ENCODE data around the gene VCAN. TPM values are rescaled to one million over a fixed set of nuclear protein-coding genes. Genes with fewer than 3 reads are reported as not detected.

The VCAN gene
- total RNA-seq, 2 donors from 2014 or later: 0.14 to 0.51 TPM

DNA sequence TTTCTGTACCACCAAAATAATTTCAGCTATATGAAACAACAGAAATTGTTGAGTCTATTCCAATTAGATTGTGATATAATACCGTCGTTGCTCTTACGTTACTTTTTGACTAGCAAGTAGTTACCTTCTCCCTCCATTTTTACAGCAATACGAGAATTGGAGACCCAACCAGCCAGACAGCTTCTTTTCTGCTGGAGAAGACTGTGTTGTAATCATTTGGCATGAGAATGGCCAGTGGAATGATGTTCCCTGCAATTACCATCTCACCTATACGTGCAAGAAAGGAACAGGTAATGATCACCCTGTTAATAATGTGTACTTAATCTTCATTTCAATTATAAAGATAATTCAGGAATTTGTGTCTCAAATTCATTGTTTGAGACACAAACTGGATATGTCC lies 100.7 kb downstream of the VCAN start:
- H3K36me3 Mint-ChIP-seq (ENCODE audit: insufficient read depth in 2 of 2): no peaks in the 10 kb centered on the region
- H3K9me3 Mint-ChIP-seq: no peaks in the 10 kb centered on the region
- no peak overlapping the region for H3K4me3 Mint-ChIP-seq
- no peak for ATAC-seq (replicated peaks in 1 of 2)
- no peaks in the 10 kb centered on the region for H3K4me1 Mint-ChIP-seq (ENCODE audit: low read depth)
- peaks cover 8% of the 10 kb centered on the region for H3K27me3 Mint-ChIP-seq (ENCODE audit: low read depth)
- H3K27ac Mint-ChIP-seq: no peak overlapping the region
- DNase-seq: no peak

DNA sequence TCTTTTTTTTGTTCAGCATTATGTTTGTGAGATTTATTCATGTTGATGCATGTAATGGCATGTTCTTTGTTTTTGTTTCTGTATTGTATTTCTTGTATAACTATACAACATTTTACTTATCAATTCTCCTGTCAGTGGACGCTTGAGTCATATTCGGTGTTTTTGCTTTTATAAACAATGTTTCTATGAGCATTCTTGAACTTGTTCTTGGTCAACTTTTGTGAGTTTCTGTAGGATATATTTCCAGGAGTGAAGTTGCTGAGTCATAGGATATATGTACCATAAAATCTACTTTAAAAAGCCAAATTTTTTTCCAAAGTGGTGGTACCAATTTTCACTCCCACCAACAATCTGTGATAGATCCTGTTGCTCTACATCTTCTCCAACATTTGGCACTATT lies 104.8 kb downstream of the VCAN start:
- no peak overlapping the region for H3K27ac Mint-ChIP-seq
- H3K27me3 Mint-ChIP-seq (ENCODE audit: low read depth): no peaks in the 10 kb centered on the region
- H3K9me3 Mint-ChIP-seq: no peaks in the 10 kb centered on the region
- no peaks in the 10 kb centered on the region for H3K4me1 Mint-ChIP-seq (ENCODE audit: low read depth)
- no peak for DNase-seq
- H3K36me3 Mint-ChIP-seq (ENCODE audit: insufficient read depth in 2 of 2): no peaks in the 10 kb centered on the region
- no peak for ATAC-seq (replicated peaks in 1 of 2)
- H3K4me3 Mint-ChIP-seq: no peak overlapping the region

DNA sequence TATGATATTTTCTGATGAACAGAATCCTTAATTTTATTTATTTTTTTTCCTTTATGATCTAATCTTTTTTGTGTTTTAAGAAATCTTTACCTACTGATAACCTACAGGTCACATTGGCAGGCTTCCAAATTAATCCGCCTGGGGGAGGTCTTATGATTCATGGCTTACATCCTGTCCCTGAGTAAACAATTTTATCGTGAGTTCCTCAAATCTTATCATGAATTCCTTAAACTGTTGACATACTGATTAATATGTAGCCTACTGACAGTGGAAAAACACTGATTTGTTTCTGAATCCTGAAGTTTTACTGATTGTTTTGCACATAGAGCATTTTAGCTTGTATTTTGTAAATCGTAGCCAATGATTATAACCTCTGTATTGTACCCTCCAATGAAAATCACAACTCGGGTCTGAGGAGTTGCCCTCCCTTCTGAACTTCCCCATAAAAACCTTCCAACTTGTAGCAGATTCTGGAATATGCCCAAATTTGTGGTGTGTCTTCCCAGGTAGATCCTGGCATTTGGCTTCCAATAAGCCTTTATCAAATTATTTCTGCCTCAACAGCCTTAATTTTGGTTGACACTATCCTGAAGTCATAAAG lies 105.6 kb downstream of the VCAN start:
- Mint-ChIP-seq H3K4me1 (ENCODE audit: low read depth) (no peaks in the 10 kb centered on the region), H3K27me3 (ENCODE audit: low read depth) (no peaks in the 10 kb centered on the region), H3K9me3 (no peaks in the 10 kb centered on the region), H3K4me3 (no peak overlapping the region), H3K36me3 (ENCODE audit: insufficient read depth in 2 of 2) (no peaks in the 10 kb centered on the region), H3K27ac (no peak overlapping the region)
- DNase-seq: no peak
- no peak for ATAC-seq (replicated peaks in 1 of 2)

DNA sequence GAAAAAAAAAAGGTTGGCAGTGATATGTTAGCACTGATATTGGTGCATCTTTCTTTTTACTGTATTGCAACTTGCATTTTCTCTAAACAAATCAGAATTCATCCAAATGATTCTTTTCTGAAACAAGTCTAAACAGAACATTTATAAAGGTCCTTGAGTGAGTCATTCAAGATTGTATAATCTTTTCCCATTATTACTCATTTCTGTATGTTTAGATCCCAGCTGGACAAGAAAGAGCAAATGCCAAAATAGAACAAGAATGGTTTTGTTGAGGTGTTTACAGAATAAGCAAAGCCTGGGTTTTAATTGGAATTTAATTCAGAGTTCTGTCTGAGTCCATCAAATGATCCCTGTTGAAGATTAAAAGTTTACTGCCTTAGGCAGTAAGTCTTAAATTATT lies 112.3 kb downstream of the VCAN start:
- DNase-seq: no peak
- no peak overlapping the region for H3K4me3 Mint-ChIP-seq
- H3K36me3 Mint-ChIP-seq (ENCODE audit: insufficient read depth in 2 of 2): no peaks in the 10 kb centered on the region
- ATAC-seq (replicated peaks in 1 of 2): no peak
- no peak overlapping the region for H3K27ac Mint-ChIP-seq
- H3K4me1 Mint-ChIP-seq (ENCODE audit: low read depth): no peaks in the 10 kb centered on the region
- no peaks in the 10 kb centered on the region for H3K9me3 Mint-ChIP-seq
- H3K27me3 Mint-ChIP-seq (ENCODE audit: low read depth): peaks cover 14% of the 10 kb centered on the region

DNA sequence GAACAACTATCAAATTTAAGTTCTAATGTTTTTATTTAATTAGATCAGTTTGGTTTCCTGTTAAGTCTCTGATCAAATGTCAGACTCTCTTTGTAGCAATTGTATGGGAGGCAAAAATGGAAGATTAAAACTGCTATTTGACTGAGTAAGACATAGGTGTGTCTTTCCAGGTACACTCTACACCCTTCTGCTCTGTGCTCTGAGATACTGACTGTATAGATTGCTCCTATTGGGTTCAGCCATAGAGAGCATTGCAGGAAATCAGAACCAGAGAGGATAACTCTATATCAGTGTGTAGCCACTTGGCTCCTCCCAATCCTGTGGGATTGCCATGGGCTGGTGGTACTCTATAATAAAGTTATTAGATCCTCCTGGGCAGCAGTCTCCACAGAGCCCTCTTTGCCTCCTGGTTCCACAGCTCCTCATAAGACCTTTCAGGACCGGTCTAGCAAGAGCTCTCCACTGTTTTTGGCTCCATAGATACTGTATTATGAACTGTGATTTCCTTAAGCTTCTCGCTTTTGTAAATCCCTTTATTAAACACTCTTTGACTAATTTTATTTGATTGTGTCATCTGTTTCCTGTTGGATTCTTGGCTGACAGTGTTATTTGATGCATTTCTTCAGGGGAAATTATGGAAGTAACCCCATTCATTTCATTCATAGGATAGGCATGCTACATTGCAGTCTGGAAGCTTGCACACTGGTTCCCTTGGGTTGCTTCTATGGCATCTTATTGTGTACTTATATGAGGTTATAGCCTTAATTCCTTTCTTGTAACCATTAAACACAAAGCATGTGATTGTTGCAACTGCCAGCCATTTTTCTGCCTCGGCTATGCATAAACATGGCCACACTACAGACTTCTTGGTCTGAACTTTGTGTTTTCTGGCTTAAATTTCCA lies 115.6 kb downstream of the VCAN start:
- no peaks in the 10 kb centered on the region for H3K4me1 Mint-ChIP-seq (ENCODE audit: low read depth)
- DNase-seq (no peak), ATAC-seq (replicated peaks in 1 of 2) (no peak)
- H3K27ac Mint-ChIP-seq: no peak overlapping the region
- H3K4me3 Mint-ChIP-seq: no peak overlapping the region
- H3K36me3 Mint-ChIP-seq (ENCODE audit: insufficient read depth in 2 of 2): no peaks in the 10 kb centered on the region
- peaks cover 14% of the 10 kb centered on the region for H3K27me3 Mint-ChIP-seq (ENCODE audit: low read depth)
- no peaks in the 10 kb centered on the region for H3K9me3 Mint-ChIP-seq

DNA sequence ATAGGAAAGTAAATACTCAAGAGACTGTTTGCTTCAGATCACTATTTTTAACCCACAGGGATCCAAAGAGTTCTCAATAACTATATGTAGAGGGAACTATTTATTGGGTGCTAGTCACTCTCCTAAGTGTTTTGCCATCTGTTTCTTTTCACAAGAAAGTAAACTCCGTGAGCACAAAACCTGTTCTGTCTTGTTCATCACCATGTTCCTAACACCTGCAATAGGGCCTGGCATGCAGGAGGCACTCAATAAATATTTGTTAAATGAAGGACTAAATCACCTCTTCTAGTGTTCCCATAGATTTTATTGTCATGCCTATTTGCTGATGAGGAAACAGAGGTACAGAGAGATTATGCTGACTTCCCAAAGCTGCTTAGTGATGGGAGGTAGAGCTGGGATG lies 118.2 kb downstream of the VCAN start:
- ATAC-seq (replicated peaks in 1 of 2) (no peak), DNase-seq (no peak)
- Mint-ChIP-seq H3K4me3 (no peak overlapping the region), H3K27ac (no peak overlapping the region), H3K9me3 (no peaks in the 10 kb centered on the region), H3K36me3 (ENCODE audit: insufficient read depth in 2 of 2) (no peaks in the 10 kb centered on the region), H3K4me1 (ENCODE audit: low read depth) (no peaks in the 10 kb centered on the region), H3K27me3 (ENCODE audit: low read depth) (peaks cover 14% of the 10 kb centered on the region)

DNA sequence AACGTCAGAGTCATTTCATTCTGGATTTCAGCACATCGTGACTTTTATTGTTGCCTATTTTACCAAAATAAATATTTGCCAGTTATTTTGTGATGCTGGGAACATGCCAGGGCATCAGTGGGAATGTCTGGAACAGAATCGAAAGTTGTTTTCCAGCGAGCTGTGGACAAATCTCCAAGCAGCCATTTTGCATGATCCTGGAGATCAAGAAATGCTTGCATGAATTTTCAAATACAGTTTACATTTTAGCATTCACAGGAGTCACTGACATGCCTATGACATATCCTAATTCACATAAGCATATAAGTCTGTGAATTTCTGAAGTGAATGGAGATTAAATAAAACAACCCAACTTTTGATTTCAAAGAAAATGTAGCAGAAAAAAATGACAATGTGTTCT lies 119.4 kb downstream of the VCAN start:
- no peak for ATAC-seq (replicated peaks in 1 of 2)
- DNase-seq: no peak
- Mint-ChIP-seq H3K4me3 (no peak overlapping the region), H3K27ac (no peak overlapping the region), H3K4me1 (ENCODE audit: low read depth) (no peaks in the 10 kb centered on the region), H3K9me3 (no peaks in the 10 kb centered on the region), H3K27me3 (ENCODE audit: low read depth) (peaks cover 14% of the 10 kb centered on the region), H3K36me3 (ENCODE audit: insufficient read depth in 2 of 2) (no peaks in the 10 kb centered on the region)

DNA sequence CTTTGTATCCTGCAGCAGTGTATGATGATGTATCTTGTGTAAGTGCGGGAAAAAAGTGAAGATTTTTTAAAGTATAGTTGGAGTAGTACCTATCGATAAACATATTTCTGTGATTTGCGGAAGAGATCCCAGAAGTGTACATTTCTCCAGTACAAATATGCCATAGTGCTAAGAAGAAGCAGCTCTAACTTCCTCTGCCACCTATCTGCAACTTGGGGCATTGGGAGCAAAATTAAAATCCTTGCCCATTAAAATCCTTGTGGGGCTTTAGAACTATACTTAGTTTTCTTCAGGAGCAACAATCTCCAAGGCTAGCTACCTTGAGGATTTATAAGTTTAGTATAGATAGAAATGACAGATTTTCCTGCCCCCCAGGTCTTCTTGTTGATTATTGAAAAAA lies 123.7 kb downstream of the VCAN start:
- no peak for DNase-seq
- Mint-ChIP-seq H3K36me3 (ENCODE audit: insufficient read depth in 2 of 2) (no peaks in the 10 kb centered on the region), H3K27me3 (ENCODE audit: low read depth) (no peaks in the 10 kb centered on the region), H3K27ac (no peak overlapping the region), H3K4me3 (no peak overlapping the region), H3K9me3 (no peaks in the 10 kb centered on the region), H3K4me1 (ENCODE audit: low read depth) (no peaks in the 10 kb centered on the region)
- ATAC-seq (replicated peaks in 1 of 2): no peak

DNA sequence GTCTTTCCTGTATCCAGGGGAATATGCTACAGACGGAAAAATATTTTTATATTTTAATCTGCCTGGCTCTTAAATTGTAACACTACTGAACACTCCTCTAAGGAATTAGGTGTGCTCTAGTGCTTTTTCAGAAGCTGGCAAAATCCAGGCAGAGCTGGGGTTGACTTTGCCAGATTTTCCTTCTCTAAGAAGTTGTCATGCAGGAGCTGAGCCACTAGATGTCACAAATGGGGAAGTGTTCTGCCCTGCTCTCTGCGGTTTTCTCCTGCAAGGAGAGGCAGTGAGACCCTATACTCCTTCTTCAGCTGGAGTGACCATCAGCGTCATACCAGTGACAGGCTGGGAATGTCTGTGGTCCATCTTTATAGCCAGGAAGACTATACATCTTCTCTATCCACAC lies 136.6 kb downstream of the VCAN start:
- DNase-seq (no peak), ATAC-seq (replicated peaks in 1 of 2) (no peak)
- Mint-ChIP-seq H3K27me3 (ENCODE audit: low read depth) (peaks cover 12% of the 10 kb centered on the region), H3K36me3 (ENCODE audit: insufficient read depth in 2 of 2) (no peaks in the 10 kb centered on the region), H3K4me3 (no peak overlapping the region), H3K4me1 (ENCODE audit: low read depth) (no peaks in the 10 kb centered on the region), H3K27ac (no peak overlapping the region), H3K9me3 (no peaks in the 10 kb centered on the region)

DNA sequence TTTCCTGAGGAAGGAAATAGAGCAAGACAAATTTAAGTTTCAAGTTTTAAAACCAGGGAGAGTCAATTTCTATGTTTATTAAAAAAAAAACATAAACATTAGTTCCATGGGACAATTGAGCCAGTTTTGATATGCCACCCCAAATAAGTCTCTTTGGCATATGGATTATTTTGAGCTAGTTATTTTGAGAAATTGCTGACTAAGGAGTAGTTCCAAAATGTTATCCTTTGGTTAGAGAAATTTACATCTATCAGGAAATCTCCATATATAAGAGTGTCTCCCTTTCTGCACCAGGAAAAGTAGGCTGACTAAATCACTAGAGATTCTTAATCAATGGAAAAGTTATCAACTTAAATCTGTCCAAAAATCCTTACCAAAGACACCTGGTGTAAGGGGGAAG lies 143.3 kb downstream of the VCAN start:
- Mint-ChIP-seq H3K9me3 (peaks cover 4% of the 10 kb centered on the region in 2 donors), H3K27me3 (ENCODE audit: low read depth) (peaks cover 20% of the 10 kb centered on the region), H3K4me3 (no peak overlapping the region), H3K4me1 (ENCODE audit: low read depth) (no peaks in the 10 kb centered on the region), H3K36me3 (ENCODE audit: insufficient read depth in 2 of 2) (peaks cover 0 to 2% of the 10 kb centered on the region in 2 donors), H3K27ac (no peak overlapping the region)
- ATAC-seq (replicated peaks in 1 of 2) (no peak), DNase-seq (no peak)

DNA sequence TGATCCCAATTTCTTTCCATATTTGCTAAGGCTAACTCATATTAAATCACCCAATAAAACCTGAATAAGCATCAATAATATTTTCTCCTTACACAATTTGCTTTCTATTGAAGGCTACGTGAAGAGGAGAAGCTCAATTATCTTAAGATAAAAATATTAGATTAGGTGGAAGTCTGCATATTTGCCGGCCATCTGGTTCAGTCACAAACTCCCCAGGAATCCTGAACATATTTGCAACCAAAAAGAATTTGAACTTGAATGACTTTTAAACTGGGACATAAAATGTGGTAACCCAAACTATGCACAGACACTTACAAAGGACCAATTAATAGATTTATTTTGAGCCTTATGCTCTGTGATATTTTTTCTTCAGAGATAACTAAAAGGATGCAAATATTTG lies 156.8 kb downstream of the VCAN start:
- no peaks in the 10 kb centered on the region for H3K36me3 Mint-ChIP-seq (ENCODE audit: insufficient read depth in 2 of 2)
- H3K9me3 Mint-ChIP-seq: no peaks in the 10 kb centered on the region
- H3K27me3 Mint-ChIP-seq (ENCODE audit: low read depth): no peaks in the 10 kb centered on the region
- DNase-seq: no peak
- ATAC-seq (replicated peaks in 1 of 2): no peak
- no peaks in the 10 kb centered on the region for H3K4me1 Mint-ChIP-seq (ENCODE audit: low read depth)
- H3K27ac Mint-ChIP-seq: no peak overlapping the region
- no peak overlapping the region for H3K4me3 Mint-ChIP-seq

All from activated T-cell treated with anti-CD3 and anti-CD28 coated beads, Interleukin-2, amount 50 U/mL, for 72 hours (primary cell).